WERI-Rb-1 (cell line): ENCODE data around the gene ALLC.

Experiments
- DNase-seq: peaks from one replicate; pipeline ENCODE4 v3.0.0-alpha.2; 2020
- H3K27ac ChIP-seq: fragments of 250-450 bp; sonication (Bioruptor Pico); 2 replicates; pipeline ENCODE4 v1.5.1; 2020; ENCODE audit warnings: mild to moderate bottlenecking, moderate library complexity
- H3K27me3 ChIP-seq: fragments of 250-450 bp; sonication (Bioruptor Pico); 2 replicates; pipeline ENCODE4 v1.5.1; 2021; ENCODE audit warnings: mild to moderate bottlenecking, low read depth, moderate library complexity; ENCODE audit not compliant: insufficient read depth, severe bottlenecking
- H3K36me3 ChIP-seq: fragments of 250-450 bp; sonication (Bioruptor Pico); 2 replicates; pipeline ENCODE4 v1.5.1; 2020; ENCODE audit warnings: mild to moderate bottlenecking, moderate library complexity
- H3K4me3 ChIP-seq: 2 replicates; pipeline ENCODE4 v1.5.1; 2011; ENCODE audit warnings: low read depth, mild to moderate bottlenecking, control low read depth, low read length
- H3K9me3 ChIP-seq: fragments of 250-450 bp; sonication (Bioruptor Pico); 2 replicates; pipeline ENCODE4 v1.5.1; 2021; ENCODE audit warnings: mild to moderate bottlenecking, moderate library complexity; ENCODE audit not compliant: severe bottlenecking
- CTCF ChIP-seq: IDR thresholded peaks from 2 replicates; pipeline ENCODE4 v1.5.1; 2011; ENCODE audit warnings: low read depth, mild to moderate bottlenecking, control low read depth, inconsistent platforms, low read length

ALLC gene

GRCh38 chr2:3712424-3712823, 54.4 kb downstream of the ALLC start:
- no peaks in the 10 kb centered on the region for H3K36me3 ChIP-seq
- peaks cover 10% of the 10 kb centered on the region for H3K9me3 ChIP-seq
- H3K4me3 ChIP-seq: no peak overlapping the region
- TF ChIP-seq CTCF: no peak
- no peaks in the 10 kb centered on the region for H3K27me3 ChIP-seq
- DNase-seq: no peak
- no peak overlapping the region for H3K27ac ChIP-seq

GRCh38 chr2:3712831-3713503, 55.0 kb downstream of the ALLC start:
- no peaks in the 10 kb centered on the region for H3K27me3 ChIP-seq
- H3K4me3 ChIP-seq: no peak overlapping the region
- H3K27ac ChIP-seq: peak overlapping the region; percentile 16; the same call in 1 of the 2 replicates
- no peak for DNase-seq
- H3K36me3 ChIP-seq: no peaks in the 10 kb centered on the region
- no peak for TF ChIP-seq CTCF
- peaks cover 10% of the 10 kb centered on the region for H3K9me3 ChIP-seq

- DNase-seq: no peak
- no peaks in the 10 kb centered on the region for H3K9me3 ChIP-seq
Measured at GRCh38 chr2:3718679-3719078, 60.7 kb downstream of the ALLC start.

GRCh38 chr2:3725002-3725401, 67.0 kb downstream of the ALLC start:
- no peak overlapping the region for H3K27ac ChIP-seq
- no peak for DNase-seq
- no peak overlapping the region for H3K4me3 ChIP-seq
- H3K36me3 ChIP-seq: no peaks in the 10 kb centered on the region
- no peaks in the 10 kb centered on the region for H3K9me3 ChIP-seq
- H3K27me3 ChIP-seq: no peaks in the 10 kb centered on the region
- no peak for TF ChIP-seq CTCF

More at GRCh38 chr2:3718679-3719078, 60.7 kb downstream of the ALLC start:
- TF ChIP-seq CTCF: no peak
- no peak overlapping the region for H3K27ac ChIP-seq
- no peak overlapping the region for H3K4me3 ChIP-seq
- H3K27me3 ChIP-seq: no peaks in the 10 kb centered on the region
- H3K36me3 ChIP-seq: no peaks in the 10 kb centered on the region

GRCh38 chr2:3725458-3726250, 67.7 kb downstream of the ALLC start:
- no peak for DNase-seq
- Histone ChIP-seq H3K4me3 (no peak overlapping the region), H3K9me3 (no peaks in the 10 kb centered on the region), H3K27ac (no peak overlapping the region), H3K27me3 (no peaks in the 10 kb centered on the region), H3K36me3 (no peaks in the 10 kb centered on the region)
- TF ChIP-seq CTCF: no peak
